ENCODE measurements around the gene FOXP3.
A peak's percentile ranks its signal among the peaks of the same experiment; 100 is the strongest.
"Not testable (repeated sequence)": the region's sequence is repeated elsewhere in the genome, so short reads cannot be mapped to it uniquely, and the experiment has no call there.

FOXP3 gene, protein sequence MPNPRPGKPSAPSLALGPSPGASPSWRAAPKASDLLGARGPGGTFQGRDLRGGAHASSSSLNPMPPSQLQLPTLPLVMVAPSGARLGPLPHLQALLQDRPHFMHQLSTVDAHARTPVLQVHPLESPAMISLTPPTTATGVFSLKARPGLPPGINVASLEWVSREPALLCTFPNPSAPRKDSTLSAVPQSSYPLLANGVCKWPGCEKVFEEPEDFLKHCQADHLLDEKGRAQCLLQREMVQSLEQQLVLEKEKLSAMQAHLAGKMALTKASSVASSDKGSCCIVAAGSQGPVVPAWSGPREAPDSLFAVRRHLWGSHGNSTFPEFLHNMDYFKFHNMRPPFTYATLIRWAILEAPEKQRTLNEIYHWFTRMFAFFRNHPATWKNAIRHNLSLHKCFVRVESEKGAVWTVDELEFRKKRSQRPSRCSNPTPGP

DNA sequence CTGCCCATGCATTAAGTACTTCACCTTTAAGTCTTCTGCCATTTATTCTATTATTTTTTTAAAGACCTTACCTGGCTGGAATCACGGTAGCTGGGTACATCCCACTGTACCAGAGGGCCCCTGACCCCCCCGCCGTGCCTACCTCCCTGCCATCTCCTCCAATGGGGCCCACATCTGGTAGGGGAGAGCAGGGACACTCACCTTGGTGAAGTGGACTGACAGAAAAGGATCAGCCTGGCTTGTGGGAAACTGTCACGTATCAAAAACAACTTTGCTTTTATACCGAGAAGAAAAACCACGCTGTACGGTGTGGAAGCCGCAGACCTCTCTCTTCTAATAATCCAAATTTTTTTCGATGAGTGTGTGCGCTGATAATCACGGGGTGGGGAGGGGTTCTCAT, at the start of gene FOXP3:
Gene FOXP3 (minus strand): TSS at position 251 of the 400 bp plus-strand sequence. CDS start 6,205 bp downstream, outside the sequence.
- no peak for DNase-seq

DNA sequence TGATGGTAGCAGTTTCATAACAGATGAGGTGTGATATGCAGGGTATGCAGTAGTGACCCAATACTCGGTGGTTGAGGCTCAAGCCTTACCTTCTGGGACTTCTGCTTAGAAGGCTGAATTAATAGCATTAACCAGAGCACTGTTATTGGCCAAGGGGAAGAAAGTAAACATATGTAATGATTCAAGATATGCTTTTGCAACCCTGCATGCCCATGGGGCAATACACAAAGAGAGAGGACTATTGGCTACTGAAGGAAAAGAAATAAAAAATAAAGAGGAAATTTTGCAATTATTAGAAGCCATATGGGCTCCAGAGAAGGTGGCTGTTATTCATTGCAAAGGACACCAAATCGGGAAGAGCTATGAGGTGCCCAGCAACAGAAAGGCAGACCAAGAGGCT, 47.7 kb upstream of the FOXP3 start:
- DNase-seq = no peak

DNA sequence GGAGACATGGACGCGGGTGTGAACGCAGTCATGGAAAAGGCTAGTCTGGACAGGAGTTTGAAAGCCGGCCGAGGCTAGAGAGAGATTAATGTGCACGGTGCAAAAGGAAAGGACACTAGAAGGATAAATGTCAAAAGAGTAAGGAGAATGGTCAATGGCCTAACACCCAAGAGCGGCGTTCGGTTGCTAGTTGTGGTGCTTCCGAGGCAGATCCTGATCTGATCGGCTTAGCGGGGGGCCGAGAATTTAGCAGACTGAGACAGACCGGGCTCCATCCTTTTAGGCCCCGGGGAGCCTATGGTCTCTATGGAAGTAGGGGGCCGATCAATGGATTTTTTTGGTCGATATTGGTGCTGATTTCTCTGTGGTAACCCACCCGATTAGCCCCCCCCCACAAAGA, 45.9 kb upstream of the FOXP3 start:
- no peak for DNase-seq

DNA sequence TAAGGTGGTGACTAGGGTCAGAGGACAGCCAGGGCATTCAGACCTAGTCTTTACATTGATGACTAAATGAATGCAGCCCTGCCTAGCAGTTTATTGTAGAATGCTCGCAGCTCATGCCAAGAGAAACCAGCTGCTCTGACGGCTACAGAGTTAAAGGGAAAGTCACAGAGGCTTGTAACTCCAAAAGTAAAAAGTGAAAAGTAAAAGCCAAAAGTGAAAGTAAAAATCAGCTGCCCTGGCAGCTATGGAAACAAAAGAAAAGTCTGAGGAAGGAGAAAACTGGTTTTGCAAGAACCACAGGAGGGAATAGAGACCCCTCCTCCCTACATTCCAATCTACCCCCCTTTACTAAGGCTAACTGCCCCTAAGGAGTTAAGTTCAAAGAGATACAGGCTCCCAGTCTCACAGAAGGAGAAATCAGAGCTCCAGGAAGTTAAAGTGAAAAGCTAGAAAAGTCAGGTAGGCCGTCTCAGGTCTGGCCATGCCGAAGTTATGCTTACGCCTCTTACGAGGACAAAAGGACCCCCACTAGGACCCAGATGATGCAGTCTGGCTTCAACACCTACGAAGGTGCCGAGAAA, 45.0 kb upstream of the FOXP3 start:
- no peak for DNase-seq

DNA sequence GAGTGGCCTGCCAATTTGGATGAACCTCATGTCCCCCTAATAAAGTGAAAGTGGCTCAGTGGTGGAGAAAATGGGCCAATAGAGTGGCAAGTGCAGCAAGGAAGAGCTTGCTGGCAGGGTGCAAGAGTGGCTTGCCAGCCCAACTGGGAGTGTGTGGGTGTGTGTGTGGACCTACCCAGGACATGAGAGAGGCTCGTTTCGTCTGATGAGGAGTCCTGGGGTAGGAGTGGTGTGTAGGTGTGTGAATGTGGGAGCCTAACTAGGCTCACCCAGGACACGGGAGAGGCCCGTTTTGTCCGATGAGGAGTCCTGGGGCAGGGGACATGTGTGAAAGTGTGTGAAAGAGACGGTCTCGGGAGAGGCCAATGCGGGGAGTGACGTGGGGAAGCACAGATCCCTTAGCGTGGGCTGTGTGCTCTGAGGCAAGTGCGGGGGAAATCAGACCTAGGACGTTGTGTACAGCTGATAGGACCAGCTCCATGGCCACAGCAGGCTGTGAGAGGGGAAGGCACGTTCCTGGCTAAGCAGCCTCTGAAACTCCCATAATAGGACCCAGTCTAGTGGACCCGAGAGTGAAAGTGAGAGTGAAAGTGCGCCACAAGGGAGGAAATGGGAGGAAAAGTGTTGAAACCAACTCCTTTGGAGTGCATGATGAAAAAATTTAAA, 44.2 kb upstream of the FOXP3 start:
- no peak for DNase-seq

DNA sequence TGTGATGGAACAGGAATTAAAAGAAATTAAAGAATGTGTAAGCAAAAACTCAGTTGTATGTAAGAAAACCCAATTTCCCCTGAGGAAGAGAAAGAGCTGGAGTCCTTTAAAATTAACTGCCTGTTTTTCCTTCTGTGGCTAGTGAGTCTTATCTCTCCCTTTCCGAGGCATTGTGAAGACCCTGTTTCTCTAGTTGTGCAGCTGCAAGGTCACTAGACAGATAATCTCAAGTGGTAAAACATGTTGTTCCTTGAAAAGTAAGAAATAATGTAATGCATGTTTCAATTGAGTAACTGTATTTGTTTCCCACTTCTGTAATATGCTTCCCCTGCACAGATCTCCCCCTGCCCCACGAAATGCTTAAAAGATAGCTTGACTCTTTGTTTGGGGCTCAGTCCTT, 43.3 kb upstream of the FOXP3 start:
- DNase-seq = not testable (repeated sequence)

DNA sequence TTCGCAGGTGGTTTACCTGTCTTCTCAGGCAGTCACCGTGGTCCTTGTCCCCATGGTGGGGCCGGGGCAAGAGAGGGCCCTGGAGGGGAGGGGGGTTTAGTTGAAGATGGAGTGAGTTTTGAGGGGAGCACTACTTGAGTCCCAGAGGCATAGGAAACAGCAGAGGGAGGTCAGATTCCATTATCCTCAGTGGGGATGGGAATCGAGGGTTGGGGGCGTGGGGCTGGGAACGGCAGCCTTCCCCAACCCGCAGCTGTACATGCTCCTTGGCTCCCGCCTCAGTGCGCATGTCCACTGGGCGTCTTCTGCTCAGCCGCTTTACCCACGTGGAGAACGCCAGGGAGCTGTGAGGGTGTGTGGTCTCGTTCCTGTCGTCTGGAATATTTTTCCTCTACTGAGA, 38.8 kb upstream of the FOXP3 start, which contains the start of gene GAGE10:
Gene GAGE10 (plus strand): TSS at position 301 of the 400 bp plus-strand sequence. CDS start 1,214 bp downstream, outside the sequence.
- DNase-seq = no peak

DNA sequence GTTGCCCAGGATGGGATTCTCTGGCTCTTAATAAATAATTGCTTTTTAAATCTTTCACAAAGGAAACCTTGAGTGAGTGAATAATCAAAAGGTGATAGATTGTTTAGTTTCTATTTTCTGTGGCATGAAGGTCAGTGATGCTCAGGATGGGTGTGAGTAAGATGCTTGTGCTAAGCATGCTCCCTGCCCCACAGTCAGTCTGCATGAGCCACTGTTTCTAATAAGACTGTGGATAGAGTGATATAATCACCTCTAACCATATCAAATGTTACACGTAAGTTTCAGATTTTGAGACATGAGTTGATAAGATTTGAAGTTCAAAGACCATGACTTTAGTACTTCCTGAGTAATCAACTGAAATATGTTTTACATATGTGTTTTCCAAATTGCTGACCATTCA, 36.2 kb upstream of the FOXP3 start:
- DNase-seq = no peak

DNA sequence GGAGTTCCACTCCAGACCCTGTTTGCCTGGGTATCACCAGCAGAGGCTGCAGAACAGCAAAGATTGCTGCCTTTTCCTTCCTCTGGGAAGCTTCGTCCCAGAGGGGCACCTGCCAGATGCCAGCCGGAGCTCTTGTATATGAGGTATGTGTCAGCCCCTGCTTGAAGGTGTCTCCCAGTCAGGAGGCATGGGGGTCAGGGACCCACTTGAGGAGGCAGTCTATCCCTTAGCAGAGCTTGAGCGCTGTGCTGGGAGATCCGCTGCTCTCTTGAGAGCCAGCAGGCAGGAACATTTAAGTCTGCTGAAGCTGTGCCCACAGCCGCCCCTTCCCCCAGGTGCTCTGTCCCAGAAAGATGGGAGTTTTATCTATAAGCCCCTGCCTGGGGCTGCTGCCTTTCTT, 34.8 kb upstream of the FOXP3 start:
- DNase-seq = not testable (repeated sequence)

DNA sequence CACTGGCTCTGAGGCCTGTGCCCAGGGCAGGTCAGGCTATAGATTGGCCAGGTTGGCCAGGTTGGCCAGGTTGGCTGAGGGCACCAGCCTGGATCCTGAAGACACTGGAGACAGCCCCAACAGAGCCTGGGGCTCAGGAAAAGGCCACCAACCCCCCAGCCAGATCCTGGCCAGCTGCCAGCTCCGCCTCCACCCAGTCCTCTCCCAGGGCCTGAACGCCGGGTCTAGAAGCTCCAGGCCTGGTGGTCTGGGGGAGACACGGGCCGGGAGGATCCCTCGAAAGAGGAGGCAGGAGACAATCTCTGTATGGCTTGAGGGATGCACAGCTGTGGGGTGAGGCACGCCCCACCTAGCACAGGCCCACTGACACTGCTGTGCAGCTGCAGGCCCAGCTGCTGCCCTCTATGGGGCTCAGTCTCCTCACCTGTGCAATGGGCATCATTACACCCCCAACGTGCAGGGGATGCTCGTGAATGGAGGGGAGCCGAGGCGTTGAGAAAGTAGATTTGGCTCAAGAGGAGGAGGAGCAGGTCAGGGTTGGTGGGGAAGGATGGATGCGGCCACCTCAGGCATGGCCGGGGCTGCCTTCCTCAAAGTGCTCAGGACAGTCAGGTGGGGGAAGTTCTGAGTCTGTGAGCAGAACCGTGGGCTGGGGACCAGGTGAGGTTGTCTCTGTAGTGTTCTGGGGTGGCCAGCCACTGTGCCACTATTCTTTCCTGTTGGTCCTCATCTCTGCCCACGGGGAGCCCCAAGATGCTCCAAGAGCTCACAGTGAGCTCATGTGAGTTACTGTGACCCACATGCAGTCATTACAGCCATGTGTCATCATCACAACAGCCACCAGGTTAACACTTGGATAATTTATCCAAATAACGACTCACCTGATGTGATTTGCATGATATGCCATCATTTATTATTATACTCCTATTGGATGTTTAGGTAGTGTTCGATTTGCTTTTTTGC, 28.2 kb upstream of the FOXP3 start:
- no peak for DNase-seq

DNA sequence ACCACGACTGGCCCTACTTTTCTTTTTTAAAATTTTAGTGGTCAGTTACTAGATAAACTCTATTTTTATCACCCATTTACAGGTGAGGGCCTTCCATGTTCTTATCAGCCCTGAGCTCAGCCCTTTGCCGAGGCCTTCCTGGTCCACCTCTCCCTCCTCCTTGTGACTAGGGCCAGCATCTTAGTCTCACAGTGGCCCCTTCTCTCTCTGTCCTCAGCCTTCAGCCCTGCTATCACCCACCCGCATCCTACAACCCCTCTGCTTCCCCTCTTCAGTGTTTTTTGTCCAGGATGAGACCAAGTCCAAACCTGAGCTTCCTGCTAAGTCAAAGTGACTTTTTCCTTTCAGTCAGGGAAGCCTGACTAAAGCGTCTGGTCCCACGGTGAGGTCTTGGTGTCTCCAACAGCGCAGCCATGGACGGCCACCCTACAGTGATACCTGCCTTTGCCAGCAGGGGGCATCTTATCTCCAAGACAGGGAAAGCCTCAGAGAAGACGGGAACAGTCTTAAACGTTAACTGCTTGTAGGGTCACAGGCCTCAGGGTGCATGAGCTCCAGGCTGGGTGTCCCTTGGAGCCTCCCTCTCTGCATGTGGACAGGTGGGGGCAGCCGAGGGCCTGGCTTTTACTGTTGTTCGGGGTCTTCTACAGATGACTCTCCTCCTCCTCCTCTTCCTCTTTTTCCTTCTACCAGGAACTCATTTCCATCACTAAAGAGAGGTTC, 27.3 kb upstream of the FOXP3 start:
- DNase-seq = peak; percentile 4

DNA sequence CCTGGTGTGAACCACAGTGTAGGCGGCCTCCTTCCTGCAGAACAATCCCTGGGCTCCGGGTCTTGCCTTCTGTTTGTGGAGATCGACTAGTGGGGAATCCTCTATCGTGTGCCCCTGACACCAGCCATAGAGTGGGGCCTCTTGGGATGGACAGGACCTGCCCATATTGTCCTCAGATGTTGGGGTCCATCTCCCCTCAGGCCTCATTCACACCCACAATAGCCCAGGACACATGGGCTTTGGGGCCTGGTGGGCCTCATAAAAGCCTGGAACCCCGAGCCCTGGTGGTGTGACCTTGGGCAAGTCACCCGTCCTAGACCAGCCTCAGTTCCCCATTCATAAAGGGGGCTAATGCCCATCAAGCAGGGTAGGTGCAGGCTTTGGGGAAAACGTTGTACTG, 25.7 kb upstream of the FOXP3 start:
- no peak for DNase-seq

DNA sequence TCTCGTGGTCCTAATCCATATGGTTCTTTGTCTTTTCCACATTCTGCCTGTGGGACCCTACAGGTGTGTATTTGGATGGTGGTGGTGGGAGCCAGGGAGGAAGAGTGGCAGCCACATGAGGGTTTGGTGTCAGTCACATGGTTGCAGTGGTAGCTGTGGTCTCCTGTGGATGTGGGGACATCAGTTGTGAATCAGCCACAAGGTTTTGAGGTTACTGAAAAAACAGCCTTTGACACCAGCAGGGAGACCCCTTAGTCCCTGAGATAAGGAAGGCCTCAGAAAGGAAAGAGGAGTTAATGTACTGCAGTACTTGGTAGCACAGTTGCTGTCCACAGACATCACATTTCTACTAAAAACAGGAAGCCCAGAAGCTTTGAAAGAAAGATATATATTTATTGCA, 23.2 kb upstream of the FOXP3 start:
- no peak for DNase-seq

DNA sequence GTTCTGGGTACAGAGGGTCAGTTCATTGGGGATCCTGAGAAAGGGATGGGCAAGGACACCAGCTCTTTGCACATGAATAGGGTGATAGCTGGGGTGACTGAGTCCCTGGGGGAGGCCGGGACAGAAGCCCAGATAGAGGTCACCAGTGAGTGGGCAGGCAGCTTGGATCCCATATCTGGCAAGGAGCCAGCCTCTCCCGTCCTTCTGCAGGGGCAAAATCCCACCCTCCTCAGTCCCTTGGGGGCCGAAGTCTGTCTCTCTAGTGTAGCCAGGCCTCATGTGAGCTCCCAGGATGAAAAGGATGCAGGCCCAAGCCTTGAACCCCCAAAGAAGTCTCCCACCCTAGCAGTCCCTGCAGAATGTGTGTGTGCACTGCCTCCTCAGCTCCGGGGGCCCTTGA, 22.1 kb upstream of the FOXP3 start:
- DNase-seq = no peak

DNA sequence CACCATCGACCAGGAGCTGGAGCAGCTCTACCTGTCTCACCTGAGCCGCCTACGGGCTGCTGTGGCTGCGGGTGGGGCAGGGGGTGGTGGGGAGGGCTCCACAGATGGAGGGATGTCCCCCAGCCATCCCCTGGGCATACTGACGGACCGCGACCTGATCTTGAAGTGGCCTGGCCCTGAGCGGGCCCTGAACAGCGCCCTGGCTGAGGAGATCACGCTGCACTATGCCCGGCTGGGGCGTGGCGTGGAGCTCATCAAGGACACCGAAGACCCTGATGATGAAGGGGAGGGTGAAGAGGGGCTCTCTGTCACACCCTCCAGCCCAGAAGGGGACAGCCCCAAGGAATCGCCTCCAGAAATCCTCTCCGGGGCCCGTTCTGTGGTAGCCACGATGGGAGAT, 21.6 kb upstream of the FOXP3 start:
- DNase-seq = no peak

DNA sequence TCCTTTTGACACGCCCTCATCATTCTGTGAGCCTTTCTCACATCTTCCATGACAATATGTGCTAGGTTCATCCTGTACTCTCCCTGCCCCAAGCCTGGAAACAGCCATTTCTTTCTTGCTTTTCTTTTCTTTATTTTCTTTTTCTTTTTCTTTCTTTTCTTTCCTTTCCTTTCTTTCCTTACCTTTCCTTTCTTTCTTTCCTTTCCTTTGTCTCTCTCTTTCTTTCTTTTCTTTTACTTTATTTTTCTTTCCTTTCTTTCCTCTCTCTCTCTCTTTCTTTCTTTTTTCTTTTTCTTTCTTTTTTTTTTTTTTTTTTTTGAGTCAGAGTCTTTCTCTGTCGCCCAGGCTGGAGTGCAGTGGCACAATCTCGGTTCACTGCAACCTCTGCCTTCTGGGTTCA, 19.7 kb upstream of the FOXP3 start:
- DNase-seq = no peak

DNA sequence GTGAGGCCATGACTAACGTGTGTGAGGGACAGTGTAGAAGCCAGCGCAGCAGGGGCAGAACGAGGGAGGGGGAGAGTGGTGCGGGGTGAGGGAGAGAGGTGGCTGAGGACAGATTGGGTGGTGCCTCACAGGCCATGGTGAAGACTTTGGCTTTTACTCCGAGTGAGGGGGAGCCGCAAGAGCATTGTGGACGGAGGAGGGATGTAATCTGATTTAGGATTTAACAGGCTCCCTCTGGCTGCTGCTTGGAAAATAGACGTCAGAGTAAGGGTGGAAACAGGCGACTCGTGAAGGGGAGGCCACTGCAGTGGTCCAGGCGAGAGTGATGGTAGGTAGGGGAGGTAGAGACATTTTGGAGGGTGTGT, 18.1 kb upstream of the FOXP3 start:
- no peak for DNase-seq

DNA sequence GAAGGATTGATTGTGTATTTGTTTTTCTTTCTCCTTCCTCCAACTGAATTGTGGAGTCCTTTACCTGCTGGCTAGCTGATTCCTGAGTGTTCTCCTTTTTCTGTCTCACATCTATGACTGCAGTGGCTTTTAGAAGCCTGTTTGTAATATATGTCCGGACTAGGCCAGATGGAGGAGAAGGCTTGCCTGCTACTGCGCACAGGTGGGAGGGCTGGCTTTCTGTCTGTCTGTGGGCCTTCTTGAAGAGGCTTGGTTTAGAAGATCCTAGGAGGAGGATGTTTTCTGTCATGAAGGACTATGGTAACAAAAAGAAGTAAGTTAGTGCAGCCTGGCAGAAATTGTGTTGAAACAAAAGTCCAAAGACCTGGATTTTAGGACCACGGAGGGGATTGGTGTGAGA, 13.6 kb upstream of the FOXP3 start:
- DNase-seq = no peak

DNA sequence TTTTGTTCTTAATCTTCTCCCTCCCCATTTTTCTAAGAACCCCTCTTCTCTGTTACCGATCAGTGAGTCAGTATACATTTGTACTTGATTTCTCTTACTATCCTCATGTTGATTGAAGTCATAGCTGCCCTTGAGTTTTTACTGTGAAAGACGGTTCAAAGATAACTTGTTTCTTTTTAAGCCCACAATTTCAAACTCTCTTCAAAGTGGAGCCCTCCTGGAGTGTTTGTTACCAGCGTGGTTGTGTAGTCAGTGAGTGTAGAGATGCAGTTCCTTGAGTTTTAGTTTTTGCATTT, 13.0 kb upstream of the FOXP3 start:
- no peak for DNase-seq

DNA sequence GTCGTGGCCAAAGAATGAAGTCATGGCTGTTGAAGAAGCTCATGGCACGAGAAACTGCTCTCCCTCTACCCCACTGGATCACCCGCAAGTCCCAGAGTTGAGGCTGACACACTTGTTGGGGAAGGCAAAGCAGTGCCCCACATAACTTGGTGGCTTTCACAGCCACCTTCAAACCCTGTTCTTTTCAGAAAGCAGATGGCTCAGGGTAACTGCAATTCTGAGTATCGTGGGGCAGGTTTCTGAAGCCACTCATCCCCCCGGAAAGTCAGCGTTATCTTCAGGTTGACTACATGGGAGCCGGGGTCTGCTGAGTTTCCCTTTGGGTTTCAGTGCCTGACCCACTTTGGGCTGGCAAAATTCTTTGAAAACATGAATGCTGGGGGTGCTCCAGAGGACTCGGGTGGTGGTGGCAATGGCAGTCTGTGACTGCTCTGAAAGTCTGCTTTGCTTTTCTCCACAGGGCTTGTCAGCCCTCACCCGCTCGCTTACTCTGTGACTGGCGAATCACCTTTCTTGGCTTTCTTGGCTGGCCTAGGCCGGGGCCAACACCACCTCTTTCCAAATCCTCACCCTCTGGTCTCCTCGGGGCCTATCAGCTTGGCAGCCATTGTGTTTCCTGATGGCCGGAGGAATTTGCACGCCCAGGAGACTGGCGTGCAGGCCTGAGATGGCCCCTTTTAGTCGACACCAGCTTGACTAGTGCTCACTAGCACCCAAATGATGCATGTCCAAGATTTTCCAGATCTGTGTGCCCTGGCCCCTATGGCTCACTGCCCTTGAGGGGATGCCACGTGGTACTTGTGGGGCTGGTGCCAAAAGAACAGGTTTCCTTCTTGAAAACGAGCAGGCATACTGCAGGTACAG, 12.4 kb upstream of the FOXP3 start:
- DNase-seq = no peak

DNA sequence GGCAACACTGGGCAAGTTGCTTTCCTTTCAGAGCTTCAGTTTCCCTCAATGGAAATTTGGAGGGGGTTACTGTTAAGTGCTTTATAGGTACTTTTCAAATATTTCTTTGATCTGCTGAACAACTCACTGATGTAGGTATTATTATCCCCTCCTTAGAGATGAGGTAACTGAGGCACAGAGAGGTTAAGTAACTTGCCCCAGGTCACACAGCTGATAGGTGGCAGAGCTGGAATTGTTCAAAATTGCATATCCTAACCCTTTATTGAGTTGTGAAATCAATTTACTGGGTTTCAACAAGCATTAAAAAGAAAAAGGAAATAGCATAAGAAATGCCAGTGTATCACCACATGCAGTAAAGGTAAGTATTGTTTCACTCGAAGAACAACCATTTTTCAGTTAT, 11.7 kb upstream of the FOXP3 start:
- DNase-seq = no peak
